H9 (cell line): ENCODE data around the gene LNP1. TPM values are rescaled to one million over a fixed set of nuclear protein-coding genes. Genes with fewer than 3 reads are reported as not detected.

Experiments
- DNase-seq: peaks from one replicate; pipeline ENCODE4 v3.0.0-alpha.2; 2017
- H2AFZ ChIP-seq: one replicate; pipeline ENCODE4 v1.6.1; 2013; ENCODE audit warnings: mild to moderate bottlenecking, low read length, control low read depth, moderate library complexity
- H2AK5ac ChIP-seq: 2 replicates; pipeline ENCODE4 v1.6.1; 2013; ENCODE audit warnings: low read length, control low read depth, mixed read lengths; ENCODE audit not compliant: insufficient read length
- H2BK120ac ChIP-seq: one replicate; pipeline ENCODE4 v1.6.1; 2013; ENCODE audit warnings: low read depth, mild to moderate bottlenecking, low read length, control low read depth, inconsistent platforms; ENCODE audit not compliant: poor library complexity, severe bottlenecking
- H2BK12ac ChIP-seq: 2 replicates; pipeline ENCODE4 v1.6.1; 2013; ENCODE audit warnings: low read length, control low read depth, mixed read lengths, low read depth; ENCODE audit not compliant: insufficient read length
- H2BK15ac ChIP-seq: 2 replicates; pipeline ENCODE4 v1.6.1; 2013; ENCODE audit warnings: low read depth, low read length, control low read depth
- H2BK20ac ChIP-seq: one replicate; pipeline ENCODE4 v1.6.1; 2013; ENCODE audit warnings: low read depth, mild to moderate bottlenecking, low read length, control low read depth, inconsistent platforms; ENCODE audit not compliant: poor library complexity, severe bottlenecking
- H2BK5ac ChIP-seq: 2 replicates; pipeline ENCODE4 v1.6.1; 2013; ENCODE audit warnings: low read length, control low read depth, mixed read lengths; ENCODE audit not compliant: insufficient read length
- H3K14ac ChIP-seq: 2 replicates; pipeline ENCODE4 v1.6.1; 2013; ENCODE audit warnings: low read length, control low read depth; ENCODE audit not compliant: insufficient read depth
- H3K18ac ChIP-seq: 2 replicates; pipeline ENCODE4 v1.6.1; 2013; ENCODE audit warnings: low read depth, mild to moderate bottlenecking, mixed read lengths, low read length, control low read depth; ENCODE audit not compliant: insufficient read length
- H3K23ac ChIP-seq: 2 replicates; pipeline ENCODE4 v1.6.1; 2013; ENCODE audit warnings: low read length, control low read depth, mixed read lengths, low read depth; ENCODE audit not compliant: insufficient read length
- H3K23me2 ChIP-seq: 2 replicates; pipeline ENCODE4 v1.6.1; 2013; ENCODE audit warnings: low read depth, mild to moderate bottlenecking, mixed read lengths, low read length, control low read depth; ENCODE audit not compliant: insufficient read length, poor library complexity, severe bottlenecking
- H3K27ac ChIP-seq: 2 replicates; pipeline ENCODE4 v1.5.1; 2013; ENCODE audit warnings: low read length, control low read depth, mixed read lengths, low read depth; ENCODE audit not compliant: insufficient read length
- H3K27me3 ChIP-seq: 2 replicates; pipeline ENCODE4 v1.6.1; 2013; ENCODE audit warnings: low read length, control low read depth, inconsistent platforms; ENCODE audit not compliant: insufficient read depth
- H3K4ac ChIP-seq: 2 replicates; pipeline ENCODE4 v1.6.1; 2013; ENCODE audit warnings: low read depth, mild to moderate bottlenecking, control low read depth, inconsistent platforms, low read length, moderate library complexity
- H3K4me1 ChIP-seq: 2 replicates; pipeline ENCODE4 v1.6.1; 2013; ENCODE audit warnings: low read length, control low read depth, inconsistent platforms; ENCODE audit not compliant: insufficient read depth
- H3K4me2 ChIP-seq: 2 replicates; pipeline ENCODE4 v1.6.1; 2013; ENCODE audit warnings: low read length, control low read depth, mixed read lengths; ENCODE audit not compliant: insufficient read length, insufficient read depth
- H3K56ac ChIP-seq: 2 replicates; pipeline ENCODE4 v1.6.1; 2013; ENCODE audit warnings: low read depth, mild to moderate bottlenecking, mixed read lengths, low read length, control low read depth; ENCODE audit not compliant: insufficient read length
- H3K79me1 ChIP-seq: 2 replicates; pipeline ENCODE4 v1.6.1; 2013; ENCODE audit warnings: low read depth, mild to moderate bottlenecking, moderate library complexity, low read length, control low read depth, inconsistent platforms; ENCODE audit not compliant: insufficient read depth, poor library complexity, severe bottlenecking
- H3K79me2 ChIP-seq: 2 replicates; pipeline ENCODE4 v1.6.1; 2013; ENCODE audit warnings: low read length, control low read depth, inconsistent platforms; ENCODE audit not compliant: insufficient read depth
- H3K9ac ChIP-seq: 2 replicates; pipeline ENCODE4 v1.6.1; 2013; ENCODE audit warnings: low read length, control low read depth, mixed read lengths; ENCODE audit not compliant: insufficient read length; ENCODE audit errors: extremely low read depth
- H3K9me3 ChIP-seq: one replicate; pipeline ENCODE4 v1.6.1; 2013; ENCODE audit warnings: low read depth, low read length, inconsistent platforms; ENCODE audit not compliant: control insufficient read depth
- H3T11ph ChIP-seq: one replicate; pipeline ENCODE4 v1.6.1; 2013; ENCODE audit warnings: mild to moderate bottlenecking, low read length, control low read depth, inconsistent platforms
- H4K20me1 ChIP-seq: one replicate; pipeline ENCODE4 v1.6.1; 2013; ENCODE audit not compliant: control insufficient read depth, insufficient read length, insufficient read depth
- H4K5ac ChIP-seq: 2 replicates; pipeline ENCODE4 v1.6.1; 2013; ENCODE audit warnings: low read depth, mild to moderate bottlenecking, mixed read lengths, low read length, control low read depth; ENCODE audit not compliant: insufficient read length
- H4K8ac ChIP-seq: replicated peaks from 2 replicates; pipeline ENCODE4 v1.6.1; 2013; ENCODE audit warnings: low read length, control low read depth, mixed read lengths, low read depth; ENCODE audit not compliant: insufficient read length
- H4K91ac ChIP-seq: 2 replicates; pipeline ENCODE4 v1.6.1; 2013; ENCODE audit warnings: low read depth, mild to moderate bottlenecking, moderate library complexity, mixed read lengths, low read length, control low read depth; ENCODE audit not compliant: insufficient read length
- H3K27ac Mint-ChIP-seq, 3 experiments: 2 replicates in 2 of 3; 3 replicates in 1 of 3; pipeline ENCODE4 v1.8.0; 2020 to 2021; ENCODE audit warnings: mixed read lengths in 3 of 3, mild to moderate bottlenecking in 1 of 3, moderate library complexity in 1 of 3
- H3K27me3 Mint-ChIP-seq: 2 replicates; pipeline ENCODE4 v1.8.0; 2021; ENCODE audit warnings: low read depth, mild to moderate bottlenecking, moderate library complexity, mixed read lengths
- H3K36me3 Mint-ChIP-seq, 3 experiments: 2 replicates in 2 of 3; 3 replicates in 1 of 3; pipeline ENCODE4 v1.8.0; 2020 to 2021; ENCODE audit warnings: low read depth in 3 of 3, mixed read lengths in 3 of 3; ENCODE audit not compliant: insufficient read depth in 1 of 3
- H3K4me1 Mint-ChIP-seq, 2 experiments: 2 replicates each; pipeline ENCODE4 v1.8.0; 2020; ENCODE audit warnings: mixed read lengths in 2 of 2
- H3K4me3 Mint-ChIP-seq, 2 experiments: 2 replicates in 1 of 2; 3 replicates in 1 of 2; pipeline ENCODE4 v1.8.0; 2020 to 2021; ENCODE audit warnings: mild to moderate bottlenecking in 2 of 2, mixed read lengths in 2 of 2, moderate library complexity in 1 of 2
- H3K9me3 Mint-ChIP-seq, 2 experiments: 2 replicates in 1 of 2; 3 replicates in 1 of 2; pipeline ENCODE4 v1.8.0; 2020; ENCODE audit warnings: mild to moderate bottlenecking in 2 of 2, mixed read lengths in 2 of 2, moderate library complexity in 1 of 2
- WGBS: extraction: QIAGEN DNeasy Blood & Tissue Kit; methylation state at CpG from one replicate; pipeline ENCODE4 v1.1.7; 2013; ENCODE audit warnings: missing lambda C conversion rate, low lambda C conversion rate, mixed read lengths; ENCODE audit not compliant: insufficient read length; ENCODE audit errors: extremely low coverage; 5-methylcytosine and 5-hydroxymethylcytosine counted together
- total RNA-seq: library from RNA; stranded (reverse); gene quantifications from 2 replicates; pipeline ENCODE4 v1.2.1, GENCODE V29; 2021
- TF ChIP-seq, protein P1 (sequence below): fragments of 200-600 bp; sonication (generic); conservative IDR thresholded peaks from 3 replicates; pipeline ENCODE4 v1.8.0; 2021; ENCODE audit warnings: antibody characterized with exemption, mild to moderate bottlenecking

LNP1 gene
- total RNA-seq, 1 experiment from 2014 or later = 4.1 TPM

DNA sequence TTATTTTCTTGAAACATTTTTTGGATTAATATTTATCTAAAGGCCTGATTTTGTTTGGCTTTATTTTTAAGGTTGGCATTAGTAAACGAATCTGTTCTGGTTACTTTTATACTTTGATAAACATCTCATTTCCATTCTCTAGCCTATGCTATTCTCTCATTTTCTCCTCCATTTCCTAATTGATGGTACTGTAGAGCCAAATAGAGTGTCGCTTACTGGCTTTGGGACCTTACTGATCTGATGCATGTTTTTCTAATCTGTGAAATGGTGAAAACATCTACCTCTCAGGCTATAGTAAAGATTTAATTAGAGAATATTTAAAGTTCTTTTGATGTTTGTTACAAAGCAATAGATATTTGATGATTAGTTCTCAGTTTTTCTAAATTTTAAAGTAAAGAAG lies 1.6 kb downstream of the LNP1 start:
- no peaks in the 10 kb centered on the region for H3K27me3 ChIP-seq
- 0 out of 7 replicates have a peak overlapping the region, but pooled peaks of 1 of the 3 experiments have one; percentile 44 for H3K27ac Mint-ChIP-seq
- no peaks in the 10 kb centered on the region for H4K20me1 ChIP-seq
- H3K18ac ChIP-seq = no peak overlapping the region
- H3K27ac ChIP-seq = no peak overlapping the region
- H4K91ac ChIP-seq = no peak overlapping the region
- H3K9me3 Mint-ChIP-seq = no peaks in the 10 kb centered on the region
- no peak overlapping the region for H2BK120ac ChIP-seq
- no peak overlapping the region for H3K56ac ChIP-seq
- TF ChIP-seq, protein P1, sequence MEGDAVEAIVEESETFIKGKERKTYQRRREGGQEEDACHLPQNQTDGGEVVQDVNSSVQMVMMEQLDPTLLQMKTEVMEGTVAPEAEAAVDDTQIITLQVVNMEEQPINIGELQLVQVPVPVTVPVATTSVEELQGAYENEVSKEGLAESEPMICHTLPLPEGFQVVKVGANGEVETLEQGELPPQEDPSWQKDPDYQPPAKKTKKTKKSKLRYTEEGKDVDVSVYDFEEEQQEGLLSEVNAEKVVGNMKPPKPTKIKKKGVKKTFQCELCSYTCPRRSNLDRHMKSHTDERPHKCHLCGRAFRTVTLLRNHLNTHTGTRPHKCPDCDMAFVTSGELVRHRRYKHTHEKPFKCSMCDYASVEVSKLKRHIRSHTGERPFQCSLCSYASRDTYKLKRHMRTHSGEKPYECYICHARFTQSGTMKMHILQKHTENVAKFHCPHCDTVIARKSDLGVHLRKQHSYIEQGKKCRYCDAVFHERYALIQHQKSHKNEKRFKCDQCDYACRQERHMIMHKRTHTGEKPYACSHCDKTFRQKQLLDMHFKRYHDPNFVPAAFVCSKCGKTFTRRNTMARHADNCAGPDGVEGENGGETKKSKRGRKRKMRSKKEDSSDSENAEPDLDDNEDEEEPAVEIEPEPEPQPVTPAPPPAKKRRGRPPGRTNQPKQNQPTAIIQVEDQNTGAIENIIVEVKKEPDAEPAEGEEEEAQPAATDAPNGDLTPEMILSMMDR = no peak
- peaks cover 6% of the 10 kb centered on the region for H3K23me2 ChIP-seq
- H3K9me3 ChIP-seq = no peaks in the 10 kb centered on the region
- peaks cover 14 to 28% (median 17%) of the 10 kb centered on the region in 3 experiments for H3K36me3 Mint-ChIP-seq
- no peak overlapping the region for H2BK5ac ChIP-seq
- peak overlapping the region; percentile 53 for H3K9ac ChIP-seq
- peaks cover 34 to 35% of the 10 kb centered on the region in 2 experiments for H3K4me1 Mint-ChIP-seq
- 0 out of 2 replicates have a peak, but pooled peaks cover 2% of the 10 kb centered on the region for H3K4me1 ChIP-seq
- H4K5ac ChIP-seq = no peak overlapping the region
- no peak overlapping the region for H3T11ph ChIP-seq
- no peak overlapping the region for H2BK15ac ChIP-seq
- H3K4ac ChIP-seq = no peak overlapping the region
- H2BK12ac ChIP-seq = no peak overlapping the region
- H2BK20ac ChIP-seq = no peak overlapping the region
- H3K4me3 Mint-ChIP-seq = peak overlapping the region; percentile 83 to 91
- H2AK5ac ChIP-seq = no peak overlapping the region
- no peaks in the 10 kb centered on the region for H3K79me1 ChIP-seq
- H3K14ac ChIP-seq = no peak overlapping the region
- peaks cover 4% of the 10 kb centered on the region for H3K27me3 Mint-ChIP-seq
- WGBS = no CpG with 5 or more reads among the region's 2 CpGs
- peaks cover 20% of the 10 kb centered on the region; the same call in 1 of the 2 replicates for H3K79me2 ChIP-seq
- DNase-seq = no peak
- H2AFZ ChIP-seq = no peak overlapping the region
- peak overlapping the region; percentile 74 for H3K4me2 ChIP-seq
- H3K23ac ChIP-seq = no peak overlapping the region
- no peak overlapping the region for H4K8ac ChIP-seq
